Measurements from ENCODE around the gene RAP1B. TPM values are rescaled to one million over a fixed set of nuclear protein-coding genes. Genes with fewer than 3 reads are reported as not detected.

The RAP1B gene
- total and polyA plus RNA-seq, 2 of the 13 experiments (the other 11 are each of a cell fraction or from before 2014, with no cell fraction given), result 71.1 to 92.7 TPM

DNA sequence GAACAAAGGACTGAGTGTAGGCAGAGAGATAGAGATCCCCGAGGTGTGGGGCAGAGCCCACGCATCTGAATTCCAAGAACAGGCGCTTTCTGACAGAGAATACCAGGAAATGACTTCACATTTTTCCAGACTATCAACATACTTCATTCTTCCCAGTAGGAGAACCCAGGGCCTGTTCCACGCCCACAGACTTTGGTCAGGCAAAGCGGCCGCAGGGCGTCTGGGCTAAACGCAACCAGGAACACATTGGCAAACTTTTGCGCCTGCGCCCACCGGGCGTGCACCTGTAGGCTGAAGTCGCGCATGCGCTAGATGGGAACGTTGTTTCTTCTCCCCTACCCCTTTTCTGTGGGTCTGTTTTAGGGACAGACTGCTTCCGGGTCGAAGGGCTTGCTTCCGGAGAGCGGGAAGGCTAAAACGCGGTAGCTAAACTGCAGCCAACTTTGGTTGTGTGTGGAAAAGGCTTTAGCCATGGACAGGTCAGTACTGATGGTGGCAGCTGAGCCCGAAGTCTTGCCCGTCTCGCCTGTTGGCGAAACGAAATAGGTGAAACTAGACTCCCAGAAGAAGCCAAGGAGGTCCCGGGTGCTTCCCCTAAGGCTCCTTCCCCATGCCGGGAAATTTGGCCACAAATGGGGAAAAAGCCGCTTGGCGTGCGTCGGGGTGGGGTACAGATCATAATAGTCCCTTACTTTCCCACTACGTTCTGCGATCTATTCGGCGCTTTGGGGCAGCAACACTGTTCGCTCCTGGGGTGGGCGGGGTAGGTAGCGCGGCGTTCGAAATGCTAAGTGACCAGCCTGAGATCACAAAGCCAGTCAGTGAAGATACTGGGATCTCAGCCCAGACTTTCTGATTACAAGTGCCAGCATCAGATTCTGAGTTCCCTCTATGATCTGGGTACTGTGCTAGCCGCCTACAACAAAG is 76.2 kb downstream of the RAP1B start, which contains the start of gene NUP107 (continued):
- TF ChIP-seq ZNF552 (CRISPR knock-in tag; IDR thresholded peaks at IDR 0.05; ENCODE audit: borderline replicate concordance) (peak; percentile 61; the same call in 1 of the 2 replicates), HIVEP1 (CRISPR knock-in tag; IDR thresholded peaks at IDR 0.05) (0 out of 2 replicates have a peak, but pooled peaks have one; percentile 33), ETV6 (CRISPR knock-in tag; conservative IDR thresholded peaks at IDR 0.05) (0 out of 2 replicates have a peak, but pooled peaks have one; percentile 63), NCOA1 (CRISPR knock-in tag; IDR thresholded peaks at IDR 0.05) (no peak), ZNF496 (CRISPR knock-in tag; IDR thresholded peaks at IDR 0.05; ENCODE audit: insufficient replicate concordance) (no peak), ZNF441 (CRISPR knock-in tag; IDR thresholded peaks at IDR 0.05; ENCODE audit: borderline replicate concordance) (peak; percentile 54), RXRB (CRISPR knock-in tag; IDR thresholded peaks at IDR 0.05; ENCODE audit: borderline replicate concordance) (peak; percentile 75), MEIS1 (CRISPR knock-in tag; IDR thresholded peaks at IDR 0.05; ENCODE audit: borderline replicate concordance) (peak; percentile 58; the same call in 1 of the 2 replicates), SMYD3 (CRISPR knock-in tag; IDR thresholded peaks at IDR 0.05) (peak; percentile 79; the same call in 1 of the 2 replicates), HOXA3 (CRISPR knock-in tag; IDR thresholded peaks at IDR 0.05) (peak; percentile 93; the same call in 1 of the 2 replicates), PHF8 (CRISPR knock-in tag; IDR thresholded peaks at IDR 0.05) (peak; percentile 86), ZNF282 (IDR thresholded peaks at IDR 0.05; ENCODE audit: partially characterized antibody) (no peak), ELF1 (CRISPR knock-in tag; IDR thresholded peaks at IDR 0.05) (peak; percentile 93), NFKBIZ (CRISPR knock-in tag; IDR thresholded peaks at IDR 0.05) (peak; percentile 78; the same call in 1 of the 2 replicates), ZNF317 (CRISPR knock-in tag; IDR thresholded peaks at IDR 0.05) (peak; percentile 58; the same call in 1 of the 2 replicates), ARNT2 (CRISPR knock-in tag; IDR thresholded peaks at IDR 0.05; ENCODE audit: low read depth) (peak; percentile 90; the same call in 1 of the 2 replicates), ZSCAN31 (CRISPR knock-in tag; IDR thresholded peaks at IDR 0.05; ENCODE audit: low read depth) (peak; percentile 85), ZNF451 (CRISPR knock-in tag; IDR thresholded peaks at IDR 0.05) (peak; percentile 56; the same call in 1 of the 2 replicates), SP5 (CRISPR knock-in tag; IDR thresholded peaks at IDR 0.05; ENCODE audit: borderline replicate concordance, low read depth) (peak; percentile 22; the same call in 1 of the 2 replicates), ZNF431 (CRISPR knock-in tag; IDR thresholded peaks at IDR 0.05; ENCODE audit: borderline replicate concordance, low read depth) (no peak), SP2 (CRISPR knock-in tag; IDR thresholded peaks at IDR 0.05) (0 out of 2 replicates have a peak, but pooled peaks have one; percentile 42), FOXC1 (CRISPR knock-in tag; IDR thresholded peaks at IDR 0.05; ENCODE audit: borderline replicate concordance) (peak; percentile 92), HMG20A (CRISPR knock-in tag; IDR thresholded peaks at IDR 0.05; ENCODE audit: borderline replicate concordance) (no peak; the same call in 1 of the 2 replicates), RORA (CRISPR knock-in tag; IDR thresholded peaks at IDR 0.05) (no peak), ZNF510 (CRISPR knock-in tag; IDR thresholded peaks at IDR 0.05; ENCODE audit: low read depth) (no peak), CHD4 (IDR thresholded peaks at IDR 0.05; ENCODE audit: borderline replicate concordance, low read length) (no peak), POLR2AphosphoS2 (IDR thresholded peaks at IDR 0.05; ENCODE audit: low read depth, low read length) (no peak)
- TF ChIP-seq, protein P1, sequence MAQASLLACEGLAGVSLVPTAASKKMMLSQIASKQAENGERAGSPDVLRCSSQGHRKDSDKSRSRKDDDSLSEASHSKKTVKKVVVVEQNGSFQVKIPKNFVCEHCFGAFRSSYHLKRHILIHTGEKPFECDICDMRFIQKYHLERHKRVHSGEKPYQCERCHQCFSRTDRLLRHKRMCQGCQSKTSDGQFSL (CRISPR knock-in tag; IDR thresholded peaks at IDR 0.05), result 0 out of 2 replicates have a peak, but pooled peaks have one; percentile 59
- TF ChIP-seq, protein P2, sequence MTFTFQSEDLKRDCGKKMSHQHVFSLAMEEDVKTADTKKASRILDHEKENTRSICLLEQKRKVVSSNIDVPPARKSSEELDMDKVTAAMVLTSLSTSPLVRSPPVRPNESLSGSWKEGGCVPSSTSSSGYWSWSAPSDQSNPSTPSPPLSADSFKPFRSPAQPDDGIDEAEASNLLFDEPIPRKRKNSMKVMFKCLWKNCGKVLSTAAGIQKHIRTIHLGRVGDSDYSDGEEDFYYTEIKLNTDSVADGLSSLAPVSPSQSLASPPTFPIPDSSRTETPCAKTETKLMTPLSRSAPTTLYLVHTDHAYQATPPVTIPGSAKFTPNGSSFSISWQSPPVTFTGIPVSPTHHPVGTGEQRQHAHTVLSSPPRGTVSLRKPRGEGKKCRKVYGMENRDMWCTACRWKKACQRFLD (CRISPR knock-in tag; IDR thresholded peaks at IDR 0.05; ENCODE audit: borderline replicate concordance), result peak; percentile 89; the same call in 1 of the 2 replicates

Data from HepG2 (cell line).